GM13976 (cell line): ENCODE results near the gene THAP4.

Experiments
- DNase-seq: peaks from one replicate; pipeline ENCODE4 v3.0.0; 2012; ENCODE audit warnings: low spot score
- in situ Hi-C: fragments of 300-500 bp; cut with MboI; formaldehyde crosslinking; loops from one replicate; pipeline ENCODE4 v1.12.0; 2022; ENCODE audit warnings: low sequenced_read_pairs, mixed read lengths, inconsistent platforms; ENCODE audit not compliant: unreplicated experiment
- TF ChIP-seq, protein P1 (sequence below): IDR thresholded peaks from 2 replicates; pipeline ENCODE4 v1.5.1; 2012; ENCODE audit warnings: borderline replicate concordance, mild to moderate bottlenecking; ENCODE audit not compliant: insufficient read depth; ENCODE audit errors: extremely low read depth, missing control alignments, control extremely low read depth

The THAP4 gene

DNA sequence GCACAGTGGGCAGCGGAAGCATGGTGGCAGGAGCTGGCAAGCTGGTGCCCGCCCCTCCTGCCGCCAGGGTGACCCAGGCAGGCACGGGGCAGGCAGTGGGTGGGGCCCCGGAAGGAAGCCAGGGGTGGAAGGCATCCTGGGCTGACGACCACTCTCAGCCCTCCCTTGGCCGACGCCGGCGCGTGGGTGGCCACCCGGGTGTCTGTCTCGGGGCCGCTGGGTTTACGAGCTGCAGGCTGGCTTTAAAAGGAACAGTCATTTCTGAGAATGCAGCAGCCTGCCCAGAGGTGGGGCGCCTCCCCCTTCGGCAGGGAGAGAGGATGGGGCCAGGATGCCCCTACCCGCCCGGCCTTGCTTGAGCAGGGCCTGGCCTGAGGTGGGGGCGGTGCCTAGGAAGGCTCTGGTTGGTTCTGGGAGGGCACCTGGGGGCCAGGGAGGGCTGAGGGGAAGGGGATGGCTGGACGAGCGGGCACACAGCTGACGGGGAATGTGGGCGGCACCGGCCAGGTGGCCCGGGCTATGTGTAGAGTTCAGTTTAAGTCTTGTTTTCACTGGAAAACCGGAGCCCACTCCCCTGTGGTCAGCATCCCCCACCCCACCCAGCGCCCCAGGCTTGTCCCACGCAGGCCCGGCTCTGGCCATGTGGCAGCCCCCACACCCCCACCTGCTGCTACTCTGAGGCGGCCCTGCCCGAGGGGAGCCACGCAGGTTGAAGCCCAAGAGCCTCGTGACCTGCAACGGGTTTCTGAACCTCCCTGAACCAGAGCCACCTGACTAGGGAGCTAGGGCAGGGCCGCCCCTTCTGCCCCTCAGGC is 72.2 kb downstream of the THAP4 start:
- in situ Hi-C loops = no loop called here
- TF ChIP-seq, protein P1, sequence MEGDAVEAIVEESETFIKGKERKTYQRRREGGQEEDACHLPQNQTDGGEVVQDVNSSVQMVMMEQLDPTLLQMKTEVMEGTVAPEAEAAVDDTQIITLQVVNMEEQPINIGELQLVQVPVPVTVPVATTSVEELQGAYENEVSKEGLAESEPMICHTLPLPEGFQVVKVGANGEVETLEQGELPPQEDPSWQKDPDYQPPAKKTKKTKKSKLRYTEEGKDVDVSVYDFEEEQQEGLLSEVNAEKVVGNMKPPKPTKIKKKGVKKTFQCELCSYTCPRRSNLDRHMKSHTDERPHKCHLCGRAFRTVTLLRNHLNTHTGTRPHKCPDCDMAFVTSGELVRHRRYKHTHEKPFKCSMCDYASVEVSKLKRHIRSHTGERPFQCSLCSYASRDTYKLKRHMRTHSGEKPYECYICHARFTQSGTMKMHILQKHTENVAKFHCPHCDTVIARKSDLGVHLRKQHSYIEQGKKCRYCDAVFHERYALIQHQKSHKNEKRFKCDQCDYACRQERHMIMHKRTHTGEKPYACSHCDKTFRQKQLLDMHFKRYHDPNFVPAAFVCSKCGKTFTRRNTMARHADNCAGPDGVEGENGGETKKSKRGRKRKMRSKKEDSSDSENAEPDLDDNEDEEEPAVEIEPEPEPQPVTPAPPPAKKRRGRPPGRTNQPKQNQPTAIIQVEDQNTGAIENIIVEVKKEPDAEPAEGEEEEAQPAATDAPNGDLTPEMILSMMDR = no peak
- no peak for DNase-seq

DNA sequence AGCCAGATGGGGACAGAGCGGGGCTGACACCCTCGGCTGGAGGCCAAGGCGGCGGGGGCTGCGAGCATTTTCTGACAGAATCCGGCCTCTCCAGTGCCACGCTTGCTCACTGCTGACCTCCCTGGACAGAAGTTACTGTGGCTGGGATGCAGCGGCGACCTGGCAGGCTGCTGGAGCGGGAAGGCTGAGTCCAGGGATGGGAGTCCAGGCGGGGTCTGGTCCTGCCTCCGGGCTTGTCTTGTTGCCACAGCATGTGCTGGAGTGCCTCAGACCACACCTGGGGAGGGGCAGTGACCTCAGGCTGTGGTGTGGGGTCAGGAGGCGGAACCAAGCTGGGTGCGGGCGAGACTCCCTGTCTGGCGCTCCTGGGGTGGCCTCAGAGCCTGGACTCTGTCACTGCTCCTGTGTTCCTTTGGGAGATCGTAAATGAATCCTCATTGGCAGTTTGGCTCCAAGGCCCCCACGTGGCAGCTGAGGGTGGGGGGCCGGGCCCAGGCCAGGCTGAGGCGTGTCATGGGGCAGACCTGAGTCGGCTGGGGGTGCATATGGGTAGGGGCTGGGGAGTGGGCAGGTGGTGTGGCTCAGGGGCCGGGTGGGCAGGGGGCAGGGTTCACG is 72.9 kb downstream of the THAP4 start:
- TF ChIP-seq, protein P1 = no peak
- in situ Hi-C loops = no loop called here
- no peak for DNase-seq

DNA sequence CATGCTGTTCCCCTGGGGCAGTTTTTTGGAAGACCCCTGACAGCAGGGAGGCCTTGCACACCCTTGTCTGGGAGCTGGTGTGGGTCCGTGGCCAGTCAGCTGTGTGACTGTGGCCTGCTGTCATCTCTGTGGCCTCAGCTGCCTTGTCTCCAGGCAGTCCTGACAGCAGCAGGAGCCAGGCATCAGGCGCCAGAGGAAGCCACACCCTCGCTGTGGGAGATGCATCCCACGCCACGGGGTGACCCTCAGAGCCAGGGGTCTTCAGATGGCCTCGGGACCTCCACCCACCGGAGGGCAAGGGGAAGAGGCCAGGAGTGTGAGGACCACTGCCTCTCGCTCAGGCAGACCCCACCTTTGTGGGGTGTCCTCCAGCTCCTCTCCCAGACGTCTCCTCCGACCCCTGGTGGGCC is 73.4 kb downstream of the THAP4 start:
- in situ Hi-C loops = no loop called here
- TF ChIP-seq, protein P1 = no peak
- no peak for DNase-seq

DNA sequence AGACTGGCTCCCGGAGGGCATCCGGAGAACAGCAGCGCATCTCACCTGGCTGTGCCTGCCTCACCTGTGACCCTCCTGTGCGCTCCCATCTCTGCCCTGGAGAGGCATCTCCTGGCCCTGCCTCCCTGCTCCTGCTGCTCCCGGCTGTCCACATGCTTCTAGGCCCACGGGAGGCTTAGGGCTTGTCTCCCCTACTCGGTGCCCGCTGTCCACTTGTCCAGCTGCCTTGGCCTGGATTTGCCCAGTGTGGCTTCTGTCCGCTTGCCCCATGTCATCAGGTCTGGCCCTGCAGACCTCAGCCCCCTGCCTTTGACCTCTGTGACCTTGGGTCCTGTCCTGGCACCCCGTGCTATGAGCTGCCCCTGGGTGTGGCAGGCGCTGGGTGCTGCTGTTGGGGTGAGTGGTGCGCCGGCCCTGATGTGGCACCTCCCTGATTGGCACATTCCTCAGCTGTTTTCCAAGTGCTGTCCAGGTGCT is 73.9 kb downstream of the THAP4 start:
- in situ Hi-C loops = no loop called here
- DNase-seq = no peak
- TF ChIP-seq, protein P1 = no peak

DNA sequence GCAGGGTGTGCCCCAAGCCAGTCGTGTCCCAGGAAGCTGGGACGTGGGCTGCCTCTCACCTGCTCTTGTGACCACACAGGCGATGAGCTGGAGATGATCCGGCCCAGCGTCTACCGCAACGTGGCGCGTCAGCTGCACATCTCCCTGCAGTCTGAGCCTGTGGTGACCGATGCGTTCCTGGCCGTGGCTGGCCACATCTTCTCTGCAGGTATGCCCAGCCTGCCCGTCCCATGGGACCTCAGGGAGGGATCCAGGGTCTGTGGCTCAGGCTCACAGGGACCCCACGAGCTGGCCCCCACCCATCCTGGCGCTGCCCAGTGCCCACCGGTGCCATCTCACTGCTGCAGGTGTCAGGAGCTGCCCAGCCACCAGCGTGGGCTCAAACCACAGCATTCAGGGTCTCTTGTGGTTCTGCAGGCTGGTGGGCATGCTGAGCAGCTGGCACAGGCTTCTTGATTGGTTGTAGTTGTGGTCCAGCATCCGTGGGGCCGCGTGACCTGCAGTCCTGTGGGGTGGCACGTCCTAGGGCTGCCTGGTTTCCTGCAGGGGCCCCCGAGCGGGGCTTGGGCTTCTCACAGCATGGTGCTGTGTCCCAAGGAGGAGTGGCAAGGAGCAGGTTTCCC is 74.6 kb downstream of the THAP4 start:
- no peak for DNase-seq
- in situ Hi-C loops = no loop called here
- TF ChIP-seq, protein P1 = no peak

DNA sequence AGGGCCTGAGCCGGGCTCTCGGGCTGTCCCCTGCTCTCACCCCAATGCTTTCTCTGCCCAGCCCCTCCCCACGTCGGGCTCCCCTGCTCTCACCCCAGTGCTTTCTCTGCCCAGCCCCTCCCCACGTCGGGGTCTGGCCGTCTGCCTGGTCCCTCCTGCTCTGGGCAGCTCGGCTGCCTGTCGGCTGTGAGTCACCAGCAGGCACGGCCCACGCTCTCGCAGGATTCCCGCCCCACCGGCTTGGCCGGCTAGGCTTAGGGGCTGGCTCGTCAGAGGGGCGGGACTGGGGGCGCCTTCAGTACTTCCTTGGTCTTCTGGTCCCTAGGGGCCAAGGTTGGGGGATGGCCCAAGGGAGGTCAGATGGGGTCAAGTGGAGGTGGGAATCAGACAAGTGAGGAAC is 75.1 kb downstream of the THAP4 start:
- TF ChIP-seq, protein P1 = no peak
- no peak for DNase-seq
- in situ Hi-C loops = no loop called here
